Smooth muscle cell (in vitro differentiated cells): ENCODE data around the gene HPX. TPM values are rescaled to one million over a fixed set of nuclear protein-coding genes. Genes with fewer than 3 reads are reported as not detected.
A peak's percentile ranks its signal among the peaks of the same experiment; 100 is the strongest.

ENCODE experiments used
- DNase-seq: peaks from one replicate; lab custom pipeline; 2025; ENCODE audit not compliant: unreplicated experiment; lab: John Stamatoyannopoulos, UW
- H2AFZ ChIP-seq: fragments of 200-600 bp; sonication (generic); 2 replicates; pipeline ENCODE4 v1.6.0; 2016; ENCODE audit warnings: antibody characterized with exemption, low read depth, mild to moderate bottlenecking
- H3F3A ChIP-seq: fragments of 200-600 bp; sonication (generic); 2 replicates; pipeline ENCODE4 v1.6.0; 2017; ENCODE audit warnings: antibody characterized with exemption, low read depth
- H3K27ac ChIP-seq: fragments of 200-600 bp; sonication (generic); 2 replicates; pipeline ENCODE4 v1.5.1; 2016; ENCODE audit warnings: low read depth, mild to moderate bottlenecking
- H3K27me3 ChIP-seq: fragments of 200-600 bp; sonication (generic); 2 replicates; pipeline ENCODE4 v1.6.1; 2016; ENCODE audit warnings: low read depth, mild to moderate bottlenecking
- H3K36me3 ChIP-seq: fragments of 200-600 bp; sonication (generic); 2 replicates; pipeline ENCODE4 v1.5.1; 2016; ENCODE audit warnings: low read depth
- H3K4me1 ChIP-seq: fragments of 200-600 bp; sonication (generic); 2 replicates; pipeline ENCODE4 v1.5.1; 2016; ENCODE audit warnings: low read depth
- H3K4me2 ChIP-seq: fragments of 200-600 bp; sonication (generic); 2 replicates; pipeline ENCODE4 v1.6.0; 2016; ENCODE audit warnings: mild to moderate bottlenecking
- H3K4me3 ChIP-seq: fragments of 200-600 bp; sonication (generic); 2 replicates; pipeline ENCODE4 v1.5.1; 2016; ENCODE audit warnings: mild to moderate bottlenecking
- H3K79me2 ChIP-seq: fragments of 200-600 bp; sonication (generic); 2 replicates; pipeline ENCODE4 v1.6.0; 2016; ENCODE audit warnings: low read depth, mild to moderate bottlenecking
- H3K9ac ChIP-seq: fragments of 200-600 bp; sonication (generic); 2 replicates; pipeline ENCODE4 v1.6.0; 2016; ENCODE audit warnings: low read depth
- H3K9me3 ChIP-seq: fragments of 200-600 bp; sonication (generic); replicated peaks from 2 replicates; pipeline ENCODE4 v1.5.1; 2016; ENCODE audit warnings: low read depth
- H4K20me1 ChIP-seq: fragments of 200-600 bp; sonication (generic); 2 replicates; pipeline ENCODE4 v1.6.0; 2016; ENCODE audit warnings: low read depth
- CTCF ChIP-seq: fragments of 200-600 bp; sonication (generic); IDR thresholded peaks from 2 replicates; pipeline ENCODE4 v1.5.1; 2017; ENCODE audit warnings: borderline replicate concordance, mild to moderate bottlenecking, antibody characterized with exemption; ENCODE audit not compliant: insufficient read depth, poor library complexity, severe bottlenecking
- WGBS: methylation state at CpG from one replicate; pipeline ENCODE4 v1.1.7; 2016; ENCODE audit warnings: low lambda C conversion rate; 5-methylcytosine and 5-hydroxymethylcytosine counted together
- polyA plus RNA-seq: library from polyadenylated mRNA; unstranded; fragments of >200 nt; fragmentation: Nextera tagmentation; extraction: Ambion mirVana; gene quantifications from 2 replicates; pipeline ENCODE4 v1.2.1, GENCODE V29; 2016
- total RNA-seq: library from RNA; depleted of rRNA; stranded (reverse); fragments of >200 nt; gene quantifications from 2 replicates; pipeline ENCODE4 v1.2.3, GENCODE V29; 2014

The HPX gene
- total and polyA plus RNA-seq, 2 experiments from 2014 or later, result 1.1 to 3.5 TPM

GRCh38 chr11:6420677-6421076 is 20.1 kb downstream of the HPX start:
- Histone ChIP-seq H3K27ac (no peak overlapping the region), H3K27me3 (peaks cover 18% of the 10 kb centered on the region), H3K4me2 (no peak overlapping the region), H3K9ac (no peak overlapping the region), H2AFZ (no peak overlapping the region), H4K20me1 (peaks cover 9% of the 10 kb centered on the region), H3K9me3 (no peaks in the 10 kb centered on the region), H3K4me3 (no peak overlapping the region), H3K36me3 (no peaks in the 10 kb centered on the region), H3K4me1 (peaks cover 4% of the 10 kb centered on the region), H3F3A (no peaks in the 10 kb centered on the region), H3K79me2 (peaks cover 10% of the 10 kb centered on the region)
- TF ChIP-seq CTCF, result no peak
- DNase-seq, result no peak
- WGBS, result 95% methylated on average over 3 of the region's 3 CpGs

- H3K4me3 ChIP-seq, result peak within 1 kb of the TSS; percentile 91
- peak within 1 kb of the TSS; percentile 68 for H3K9ac ChIP-seq
- H3K79me2 ChIP-seq, result peaks cover 12% of the 10 kb centered on the region
- TF ChIP-seq CTCF, result no peak
- H3K9me3 ChIP-seq, result no peaks in the 10 kb centered on the region
- no peaks in the 10 kb centered on the region for H3F3A ChIP-seq
- H2AFZ ChIP-seq, result peak within 1 kb of the TSS; percentile 91
- peaks cover 4% of the 10 kb centered on the region for H3K4me1 ChIP-seq
- DNase-seq, result no peak
- peak within 1 kb of the TSS; percentile 97 for H3K4me2 ChIP-seq
- H3K27me3 ChIP-seq, result peaks cover 13% of the 10 kb centered on the region
- WGBS, result 2% methylated on average over 38 of the region's 75 CpGs
- no peak within 1 kb of the TSS for H3K27ac ChIP-seq
- peaks cover 23% of the 10 kb centered on the region for H4K20me1 ChIP-seq
- no peaks in the 10 kb centered on the region for H3K36me3 ChIP-seq
These were observed 21.7 kb downstream of the HPX start, which contains the start of gene APBB1 for GRCh38 chr11:6419009-6419631. Gene APBB1, minus strand, starts transcription at chr11:6419094. Its CDS starts 7,747 bp downstream, at chr11:6411347.

GRCh38 chr11:6418557-6419008 is 22.2 kb downstream of the HPX start:
- H3K9me3 ChIP-seq, result no peaks in the 10 kb centered on the region
- peaks cover 13% of the 10 kb centered on the region for H3K79me2 ChIP-seq
- peaks cover 28% of the 10 kb centered on the region for H4K20me1 ChIP-seq
- H3K4me1 ChIP-seq, result peaks cover 4% of the 10 kb centered on the region
- no peak for TF ChIP-seq CTCF
- no peaks in the 10 kb centered on the region for H3F3A ChIP-seq
- H3K36me3 ChIP-seq, result no peaks in the 10 kb centered on the region
- WGBS, result under 1% methylated on average over 19 of the region's 38 CpGs
- H3K4me2 ChIP-seq, result peak overlapping the region; percentile 97
- no peak overlapping the region for H3K27ac ChIP-seq
- peak overlapping the region; percentile 68 for H3K9ac ChIP-seq
- H3K27me3 ChIP-seq, result peaks cover 7% of the 10 kb centered on the region
- no peak for DNase-seq
- peak overlapping the region; percentile 77 for H2AFZ ChIP-seq
- peak overlapping the region; percentile 91 for H3K4me3 ChIP-seq

- no peak overlapping the region for H3K27ac ChIP-seq
- no peak for DNase-seq
- peaks cover 4% of the 10 kb centered on the region for H3K4me1 ChIP-seq
- no peaks in the 10 kb centered on the region for H3K9me3 ChIP-seq
- H3F3A ChIP-seq, result no peaks in the 10 kb centered on the region
- H3K9ac ChIP-seq, result peak overlapping the region; percentile 68
- peak overlapping the region; percentile 91 for H3K4me3 ChIP-seq
- H3K27me3 ChIP-seq, result peaks cover 2% of the 10 kb centered on the region
- H3K4me2 ChIP-seq, result peak overlapping the region; percentile 97
- peak overlapping the region; percentile 77 for H2AFZ ChIP-seq
- H3K79me2 ChIP-seq, result peaks cover 19% of the 10 kb centered on the region
- no peak for TF ChIP-seq CTCF
- peaks cover 33% of the 10 kb centered on the region for H4K20me1 ChIP-seq
- no peaks in the 10 kb centered on the region for H3K36me3 ChIP-seq
- 43% methylated on average over 7 of the region's 7 CpGs for WGBS
These were observed 22.8 kb downstream of the HPX start for GRCh38 chr11:6417907-6418556.
